ENCODE measurements around the gene TSPAN19.

Gene TSPAN19

GRCh38 chr12:84973026-84973425 lies 63.1 kb downstream of the TSPAN19 start:
- Mint-ChIP-seq H3K27me3 (ENCODE audit: low read depth, poor library complexity) (no peaks in the 10 kb centered on the region), H3K4me3 (no peak overlapping the region), H3K9me3 (no peaks in the 10 kb centered on the region), H3K4me1 (peaks cover 11% of the 10 kb centered on the region), H3K36me3 (ENCODE audit: low read depth) (no peaks in the 10 kb centered on the region), H3K27ac (no peak overlapping the region)
- no peak for DNase-seq
- no peak for TF ChIP-seq CTCF (IDR thresholded peaks at IDR 0.05)

- Mint-ChIP-seq H3K4me3 (no peak overlapping the region), H3K27me3 (ENCODE audit: low read depth, poor library complexity) (no peaks in the 10 kb centered on the region), H3K9me3 (no peaks in the 10 kb centered on the region), H3K4me1 (peaks cover 6% of the 10 kb centered on the region), H3K27ac (no peak overlapping the region), H3K36me3 (ENCODE audit: low read depth) (no peaks in the 10 kb centered on the region)
- no peak for DNase-seq
- TF ChIP-seq CTCF (IDR thresholded peaks at IDR 0.05): no peak
Observed at GRCh38 chr12:84969226-84969625, 66.9 kb downstream of the TSPAN19 start.

Data from nephron progenitor cell (in vitro differentiated cells).